GM21360 (cell line): Measurements from ENCODE around the gene DUS2.
"Not testable (repeated sequence)": the region's sequence is repeated elsewhere in the genome, so short reads cannot be mapped to it uniquely, and the experiment has no call there.

Experiments used
- ATAC-seq: cut with Tn5 transposase; IDR thresholded peaks from one replicate; pipeline ENCODE4 v1.9.1; 2021; ENCODE audit warnings: mild to moderate bottlenecking, moderate library complexity; ENCODE audit not compliant: unreplicated experiment

Gene DUS2

DNA sequence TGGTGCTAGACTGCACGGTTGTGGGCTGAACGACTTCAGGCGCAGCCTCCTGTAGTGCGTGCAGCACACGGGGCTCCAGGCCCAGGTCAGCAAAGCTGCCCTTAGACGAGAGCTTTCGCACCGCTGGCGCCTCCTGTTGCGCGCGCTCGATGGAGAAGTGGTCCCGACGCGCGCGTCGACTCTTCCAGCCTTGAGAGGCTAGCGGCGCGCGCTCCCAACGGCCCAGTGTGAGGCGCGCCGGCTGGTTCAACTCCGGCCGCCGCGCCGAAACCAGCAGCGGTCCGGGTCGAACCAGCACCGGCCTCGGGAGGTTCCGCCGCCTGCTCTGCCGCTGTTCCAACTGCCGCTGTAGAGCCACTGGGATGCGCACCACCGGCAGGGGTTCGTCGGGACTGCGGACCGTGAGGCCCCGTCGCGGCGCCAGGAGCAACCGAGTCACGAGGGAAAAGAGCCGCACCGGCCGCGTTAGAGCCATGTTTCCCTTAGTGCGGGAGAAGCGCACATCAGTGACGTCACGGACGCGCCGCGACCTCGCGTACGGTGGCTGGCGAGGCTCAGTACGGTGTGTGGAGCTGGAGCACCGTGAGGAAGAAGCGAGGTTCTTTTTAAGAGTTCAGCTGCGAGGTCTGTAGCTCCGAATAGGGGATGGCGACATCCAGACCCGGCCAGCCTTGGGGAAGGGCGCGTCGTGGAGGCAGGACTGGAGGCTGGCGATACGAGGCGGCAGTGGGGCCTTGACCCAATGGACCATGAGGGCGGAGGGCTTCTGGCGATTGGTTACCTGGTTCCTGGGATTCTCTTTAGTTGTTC is at the start of gene DUS2, which contains the start of gene DDX28:
Gene DUS2, plus strand, starts transcription at position 557 of the 810 bp plus-strand sequence. CDS start 14,740 bp downstream, outside the sequence.
Gene DDX28, minus strand, starts transcription at position 505 of the 810 bp plus-strand sequence. Its CDS starts 30 bp downstream, at position 475.
- ATAC-seq, result peak; percentile 66

DNA sequence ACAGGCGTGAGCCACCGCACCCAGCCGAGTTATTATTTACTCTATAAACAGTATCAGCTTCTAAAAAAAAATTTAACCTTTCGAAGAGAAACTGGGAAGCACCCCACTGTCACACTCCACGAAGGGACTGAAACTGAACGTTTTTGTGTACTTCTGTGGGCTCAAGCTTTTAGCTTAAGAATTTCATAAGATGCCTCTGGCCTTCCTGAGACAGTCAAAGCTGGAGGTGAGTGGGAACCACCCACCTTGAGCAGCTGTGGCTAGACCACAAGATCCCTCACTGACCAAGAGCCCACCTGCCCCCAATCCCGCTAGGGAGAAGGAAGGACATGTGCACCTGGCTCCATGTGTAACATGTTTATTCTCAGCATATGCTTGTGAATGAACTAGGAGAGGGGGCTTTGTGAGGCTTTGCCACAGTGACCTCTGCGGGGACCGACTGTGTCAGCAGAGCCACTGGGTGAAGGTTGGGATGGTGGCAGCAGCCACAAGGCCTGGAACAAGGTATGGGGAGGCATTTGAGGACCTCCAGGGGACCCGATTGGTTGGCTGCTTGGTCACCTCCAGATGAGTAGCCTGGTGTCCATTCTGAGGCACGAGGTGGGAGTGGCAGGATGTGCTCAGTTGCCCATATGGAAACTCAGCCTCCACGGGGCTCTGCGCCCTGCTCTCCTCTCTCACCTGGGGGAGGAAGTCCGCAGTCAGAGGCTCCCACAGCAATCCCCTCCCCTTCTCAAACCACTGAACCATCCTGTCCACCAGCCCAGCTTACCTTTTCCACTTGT is 47.6 kb upstream of the DUS2 start:
- ATAC-seq, result no peak

DNA sequence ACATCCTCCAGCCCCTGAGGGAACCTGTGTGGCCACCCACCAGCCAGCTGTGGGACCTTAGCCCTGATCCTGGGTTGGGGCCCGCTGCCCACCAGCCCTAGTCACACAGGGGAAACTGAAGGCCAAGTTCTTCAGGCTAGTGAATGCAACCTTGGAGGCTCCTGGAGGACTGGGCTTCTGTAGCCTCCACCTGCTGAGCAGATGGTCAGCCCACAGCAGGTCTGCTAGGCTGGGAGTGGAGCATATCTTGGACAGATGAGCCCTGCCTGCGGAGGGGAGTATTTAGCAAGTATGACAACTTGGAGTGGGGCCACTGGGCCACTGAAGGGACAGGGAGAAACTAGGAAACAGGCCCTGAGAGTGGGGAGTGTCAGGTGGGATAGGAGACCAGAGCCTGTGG is 46.9 kb upstream of the DUS2 start:
- no peak for ATAC-seq

DNA sequence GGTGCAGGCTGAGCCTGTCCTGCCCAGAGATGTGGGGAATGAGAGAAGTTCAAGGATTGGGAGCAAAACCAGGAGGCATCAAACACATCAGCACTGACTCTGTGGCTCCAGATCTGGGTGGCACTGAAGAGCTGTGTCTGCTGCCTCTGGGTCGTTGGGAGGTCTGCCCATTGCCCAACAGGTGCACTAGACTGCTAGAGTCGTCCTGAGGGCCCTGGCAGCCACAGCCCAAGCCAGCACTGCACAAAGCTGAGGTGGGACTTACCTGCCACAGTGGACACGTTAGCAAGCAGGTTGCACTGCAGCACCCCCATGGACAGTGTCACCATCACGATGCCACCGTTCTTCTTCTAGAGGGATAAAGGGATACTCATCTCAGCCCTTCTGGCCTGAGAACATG is 46.1 kb upstream of the DUS2 start:
- ATAC-seq, result no peak

DNA sequence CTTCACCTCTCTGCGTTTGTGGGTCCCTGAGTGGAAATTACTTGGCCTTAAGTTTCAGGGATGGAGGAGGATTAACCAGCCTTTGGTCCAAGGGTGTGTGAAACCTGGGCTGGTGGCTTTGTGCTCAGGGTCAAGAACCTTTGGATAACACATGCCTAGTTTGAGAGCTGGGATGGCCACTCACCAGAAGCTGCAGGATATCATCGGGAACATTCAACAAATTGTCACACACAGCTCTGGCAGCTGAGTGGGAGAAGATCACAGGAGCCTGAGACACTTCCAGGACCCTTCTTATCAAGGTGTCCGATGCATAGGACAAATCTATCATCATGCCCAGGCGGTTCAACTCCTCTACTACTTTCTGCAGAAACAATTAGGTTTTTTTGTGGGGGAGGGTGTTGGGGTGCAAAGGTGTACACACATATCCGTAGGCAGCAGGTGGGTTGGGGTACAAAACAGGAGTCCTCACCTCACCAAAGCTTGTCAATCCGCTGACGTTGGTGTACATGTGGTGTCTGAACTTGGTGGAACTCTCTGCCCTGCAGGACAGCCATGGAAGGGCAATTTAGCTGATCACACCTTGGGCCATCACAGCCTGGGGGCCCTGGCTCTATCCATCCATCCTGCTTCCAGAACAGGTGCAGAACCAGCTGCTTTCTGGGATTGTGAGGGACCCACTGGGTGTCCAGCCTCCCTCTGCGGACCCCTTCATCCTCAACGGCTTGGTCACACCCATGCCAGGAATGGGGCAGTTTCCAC is 45.4 kb upstream of the DUS2 start:
- ATAC-seq, result no peak

DNA sequence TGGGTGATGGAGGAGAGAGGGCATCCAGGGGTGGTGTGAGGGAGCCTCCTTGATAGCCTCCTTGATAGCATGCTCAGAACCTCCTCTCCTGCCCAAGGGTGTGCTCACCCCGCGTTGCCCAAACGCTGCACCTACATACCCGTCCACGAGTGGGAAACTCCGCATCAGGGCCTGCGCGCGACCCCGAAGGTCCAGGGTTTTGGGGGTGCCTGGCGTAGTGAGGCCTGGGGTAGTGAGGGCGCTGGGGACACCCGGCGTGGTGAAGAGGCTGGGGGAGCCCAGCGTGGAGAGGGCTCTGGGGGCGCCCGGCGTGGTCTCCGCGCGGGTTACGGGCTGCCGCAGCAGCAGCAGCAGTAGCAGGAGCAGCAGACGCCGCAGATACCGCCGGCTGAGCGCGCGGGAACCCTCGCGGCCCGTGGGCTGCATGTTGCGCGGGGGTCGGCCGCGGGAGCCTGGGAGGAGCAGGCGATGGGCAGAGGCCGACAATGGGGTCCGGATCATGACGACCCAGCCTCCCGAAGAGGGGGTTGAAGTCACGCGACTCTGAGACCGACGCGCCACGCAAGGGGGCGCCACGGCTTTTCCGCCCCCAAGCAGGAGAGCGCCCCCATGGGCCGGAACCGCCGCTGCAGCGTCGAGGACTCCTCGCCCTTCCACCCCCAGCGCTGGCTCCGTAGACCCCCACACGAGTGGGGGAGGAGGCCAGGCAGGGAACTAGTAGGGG is 43.0 kb upstream of the DUS2 start, which contains the start of gene DPEP3:
Gene DPEP3, minus strand, starts transcription at position 545 of the 724 bp plus-strand sequence. Its CDS starts 119 bp downstream, at position 426.
- ATAC-seq, result no peak

DNA sequence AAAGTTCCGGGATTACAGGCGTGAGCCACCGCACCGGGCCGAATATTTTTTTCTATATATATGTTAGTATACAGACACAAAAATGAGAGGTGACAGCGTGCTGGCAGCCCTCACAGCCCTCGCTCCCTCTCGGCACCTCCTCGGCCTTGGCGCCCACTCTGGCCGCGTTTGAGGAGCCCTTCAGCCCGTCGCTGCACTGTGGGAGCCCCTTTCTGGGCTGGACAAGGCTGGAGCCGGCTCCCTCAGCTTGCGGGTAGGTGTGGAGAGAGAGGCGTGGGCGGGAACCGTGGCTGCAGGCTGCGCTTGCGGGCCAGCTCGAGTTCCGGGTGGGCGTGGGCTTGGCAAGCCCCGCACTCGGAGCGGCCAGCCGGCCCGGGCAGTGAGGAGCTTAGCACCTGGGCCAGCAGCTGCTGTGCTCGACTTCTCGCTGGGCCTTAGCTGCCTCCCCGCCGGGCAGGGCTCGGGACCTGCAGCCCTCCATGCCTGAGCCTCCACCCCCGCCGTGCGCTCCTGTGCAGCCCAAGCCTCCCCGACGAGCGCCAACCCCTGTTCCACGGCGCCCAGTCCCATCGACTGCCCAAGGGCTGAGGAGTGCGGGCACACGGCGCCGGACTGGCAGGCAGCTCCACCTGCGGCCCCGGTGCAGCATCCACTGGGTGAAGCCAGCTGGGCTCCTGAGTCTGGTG is 40.9 kb upstream of the DUS2 start:
- ATAC-seq, result no peak

DNA sequence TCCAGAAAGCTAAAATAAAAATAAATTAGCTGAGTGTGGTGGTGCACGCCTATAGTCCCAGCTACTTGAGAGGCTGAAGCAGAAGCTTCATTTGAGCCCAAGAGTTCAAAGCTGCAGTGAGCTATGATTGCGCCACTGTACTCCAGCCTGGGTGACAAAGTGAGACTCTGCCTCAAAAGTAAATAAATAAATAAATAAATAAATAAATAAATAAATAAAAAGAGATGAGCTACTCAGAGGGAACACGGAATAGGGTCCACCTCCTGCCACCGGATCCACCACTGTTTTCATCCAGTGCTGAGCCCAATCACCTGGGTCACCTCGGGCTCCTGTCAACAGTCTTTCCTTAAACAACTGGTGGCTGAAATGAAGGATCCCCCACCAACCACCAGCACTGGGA is 36.1 kb upstream of the DUS2 start:
- no peak for ATAC-seq

DNA sequence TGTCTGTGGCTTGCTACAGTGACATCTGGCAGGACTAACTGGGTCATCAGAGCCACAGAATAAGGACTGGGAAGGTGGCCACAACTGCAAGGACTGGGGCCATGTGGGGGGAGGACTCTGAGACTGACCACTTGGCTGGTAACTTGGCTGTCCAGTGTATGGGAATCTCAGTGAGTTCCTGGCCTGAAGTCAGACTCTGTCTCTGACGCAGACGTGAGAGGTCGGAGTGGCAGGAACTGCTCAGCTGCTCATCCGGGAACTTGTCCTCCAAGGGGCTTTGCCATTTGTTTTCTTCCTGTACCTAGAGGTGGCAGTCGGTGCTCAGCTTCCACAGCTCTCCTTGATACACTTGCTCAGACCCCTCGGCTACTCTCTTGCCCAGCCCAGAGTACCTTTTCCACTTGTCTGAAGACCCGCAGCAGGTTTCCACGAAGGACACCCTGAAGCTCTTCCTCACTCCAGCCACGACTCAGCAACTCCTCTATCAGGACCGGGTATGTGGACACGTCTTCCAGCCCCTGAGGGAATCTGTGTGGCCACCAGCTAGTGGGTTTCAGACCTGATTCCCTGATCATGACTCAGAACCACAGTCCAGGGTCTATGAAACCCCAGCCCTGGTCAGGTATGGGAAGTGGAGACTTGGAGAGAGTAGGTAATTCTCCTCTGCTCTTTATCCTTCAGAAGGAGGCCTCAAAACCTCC is 35.5 kb upstream of the DUS2 start:
- no peak for ATAC-seq

DNA sequence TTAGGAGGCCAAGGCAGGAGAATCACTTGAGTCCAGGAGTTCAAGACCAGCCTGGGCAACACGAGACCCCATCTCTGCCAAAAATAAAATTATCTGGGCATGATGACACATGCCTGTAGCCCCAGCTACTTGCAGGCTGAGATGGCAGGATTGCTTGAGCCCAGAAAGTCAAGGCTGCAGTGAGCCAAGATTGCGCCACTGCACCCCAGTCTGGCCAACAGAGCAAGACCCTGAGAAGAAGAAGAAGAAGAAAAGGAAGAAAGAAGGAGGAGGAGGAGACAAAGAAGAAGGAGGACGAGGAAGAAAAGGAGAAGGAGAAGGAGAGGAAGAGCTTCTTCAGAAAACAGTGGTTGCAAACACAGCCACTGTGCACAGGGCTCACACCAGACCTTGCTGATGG is 34.4 kb upstream of the DUS2 start:
- ATAC-seq, result no peak

DNA sequence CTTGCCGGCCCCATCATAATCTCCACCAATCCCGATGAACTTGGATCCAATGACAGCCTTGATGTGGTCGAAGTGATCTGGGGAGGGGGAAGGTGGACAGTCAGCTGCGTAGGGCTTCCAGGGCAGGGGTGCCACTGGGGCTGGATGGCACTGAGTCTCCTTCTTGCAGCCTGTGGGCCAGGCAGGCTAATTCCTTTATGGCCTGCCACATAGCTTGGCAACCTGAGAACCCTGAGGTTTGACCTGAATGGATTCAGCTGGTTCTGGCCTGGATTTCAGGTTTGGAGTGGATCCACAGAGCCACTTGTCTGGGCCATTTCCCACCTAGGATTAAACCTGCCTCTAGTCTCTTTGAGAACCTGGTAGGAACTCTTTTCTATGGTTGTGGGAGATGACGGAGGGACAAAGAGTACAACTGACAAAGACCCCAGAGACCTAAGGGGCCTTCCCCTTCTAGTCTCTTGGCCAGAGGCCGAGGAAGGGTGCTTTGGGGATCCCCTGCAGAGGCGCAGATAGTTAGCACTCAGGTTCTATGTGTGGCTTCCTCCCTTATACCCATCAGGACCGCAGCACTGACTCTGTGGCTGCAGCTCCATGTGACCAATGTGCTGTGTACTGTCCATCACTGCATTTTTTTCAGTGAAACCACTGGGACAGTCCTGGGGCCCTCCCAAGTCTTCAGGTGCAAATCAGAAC is 33.6 kb upstream of the DUS2 start:
- ATAC-seq, result no peak

DNA sequence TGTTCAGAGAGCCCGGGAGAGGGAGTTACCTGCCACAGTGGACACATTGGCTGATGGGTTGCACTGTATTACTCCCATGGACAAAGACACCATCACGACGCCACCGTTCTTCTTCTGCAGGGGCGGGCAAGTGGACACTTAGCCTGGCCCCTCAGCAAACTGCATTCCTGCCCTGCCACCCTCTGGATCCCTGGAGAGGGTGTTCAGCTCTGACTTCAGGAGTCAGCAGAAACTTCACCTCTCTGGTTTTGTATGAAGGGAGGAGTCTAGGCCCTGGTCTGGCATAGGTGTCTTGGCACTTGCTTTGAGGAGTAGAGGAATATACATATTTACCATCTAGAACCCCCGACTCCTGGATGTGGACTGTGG is 33.1 kb upstream of the DUS2 start:
- no peak for ATAC-seq

DNA sequence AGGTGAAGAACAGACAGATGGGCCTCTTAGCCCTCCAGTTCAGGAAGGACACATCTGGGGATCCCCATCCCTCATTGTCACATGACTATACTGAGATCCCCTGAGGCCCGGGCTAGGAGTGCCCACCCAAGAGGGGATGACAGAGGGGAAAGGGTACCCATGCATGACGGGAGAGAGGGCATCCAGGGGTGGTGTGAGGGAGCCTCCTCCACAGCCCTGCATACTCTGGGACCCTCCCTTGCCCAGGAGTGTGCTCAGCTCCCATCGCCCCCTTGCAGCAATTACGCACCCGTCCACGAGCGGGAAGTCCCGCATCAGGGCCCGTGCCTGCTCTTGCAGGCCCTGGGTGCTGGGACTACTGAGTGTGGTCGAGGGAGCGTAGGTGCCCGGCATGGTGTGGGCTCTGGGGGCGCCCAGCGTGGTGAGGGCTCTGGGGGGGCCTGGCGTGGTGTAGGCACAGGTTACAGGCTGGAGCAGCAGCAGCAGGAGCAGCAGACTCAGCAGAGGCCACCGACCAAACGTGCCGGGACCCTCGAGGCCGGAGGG is 30.4 kb upstream of the DUS2 start:
- no peak for ATAC-seq

DNA sequence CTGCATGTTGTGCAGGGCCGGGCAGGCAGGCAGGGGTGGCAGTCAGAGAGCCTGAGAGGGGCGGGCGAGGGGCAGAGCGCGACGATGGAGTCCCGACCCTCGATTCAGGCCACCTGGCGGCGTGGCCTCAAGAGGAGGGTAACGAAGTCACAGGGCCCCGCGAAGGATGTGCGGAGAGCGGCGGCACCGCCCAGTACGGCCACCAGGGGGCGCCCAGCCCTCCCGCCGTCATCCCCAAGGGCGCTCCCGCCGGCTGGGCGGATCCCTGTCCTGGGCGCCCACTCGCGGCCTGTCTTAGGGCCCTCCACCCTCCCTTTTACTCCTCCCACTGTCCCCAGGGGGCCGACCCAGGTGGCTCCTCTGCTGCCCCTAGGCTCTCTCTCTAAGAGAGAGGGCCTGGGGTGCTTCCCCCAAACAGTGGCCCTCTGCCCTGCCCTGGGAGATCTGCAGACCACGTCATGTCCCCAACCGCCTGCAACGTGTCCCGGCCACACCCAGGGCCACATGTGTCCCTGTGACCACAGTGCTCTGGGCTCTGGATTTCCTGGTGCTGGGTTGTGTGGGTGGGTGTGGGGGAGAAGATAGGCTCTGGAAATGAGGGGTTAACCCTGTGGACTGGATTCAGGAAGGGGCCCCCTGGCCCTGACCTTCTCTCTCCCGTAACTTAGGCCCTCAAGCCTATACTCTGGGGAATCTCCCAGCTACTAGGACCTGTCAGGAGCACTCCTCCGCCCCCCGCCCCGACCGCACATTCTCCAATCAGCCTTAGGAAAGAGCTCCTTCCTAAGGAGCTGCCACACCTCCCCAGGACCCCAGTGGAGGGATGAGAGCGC is 29.7 kb upstream of the DUS2 start:
- peak; percentile 72 for ATAC-seq

DNA sequence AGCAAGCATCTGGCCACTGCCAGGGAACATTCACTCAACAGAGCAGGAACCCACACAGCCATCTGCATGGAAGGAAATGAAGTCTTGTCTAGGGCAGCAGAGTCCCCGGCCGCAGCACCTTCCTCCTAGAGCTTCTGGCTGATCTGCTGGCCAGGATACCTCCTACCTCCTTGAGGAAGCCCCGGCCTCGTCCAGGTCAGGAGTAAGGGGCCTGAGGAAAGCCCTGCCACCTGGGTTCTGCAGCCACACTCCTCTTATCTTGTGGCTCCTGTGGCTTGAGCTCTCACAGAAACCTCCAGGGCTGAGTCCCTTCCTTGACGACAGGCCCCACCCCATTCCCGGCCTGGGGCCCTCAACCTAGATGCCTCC is 29.1 kb upstream of the DUS2 start:
- ATAC-seq, result not testable (repeated sequence)

DNA sequence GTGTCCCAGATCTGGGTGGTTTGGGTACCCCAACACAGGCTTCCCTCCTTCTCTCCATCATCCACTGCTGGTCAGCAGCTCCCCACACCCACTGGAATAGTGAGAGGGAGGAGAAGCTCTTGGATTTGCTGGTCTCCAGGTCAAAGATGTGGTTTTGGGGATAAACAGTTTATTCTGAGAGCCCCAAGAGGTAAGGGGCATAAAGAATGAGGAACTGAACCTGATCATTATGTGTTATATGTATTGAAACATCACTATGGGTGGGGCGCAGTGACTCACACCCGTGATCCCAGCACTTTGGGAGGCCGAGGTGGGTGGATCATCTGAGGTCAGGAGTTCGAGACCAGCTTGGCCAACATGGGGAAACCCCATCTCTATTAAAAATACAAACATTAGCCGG is 27.7 kb upstream of the DUS2 start:
- no peak for ATAC-seq

DNA sequence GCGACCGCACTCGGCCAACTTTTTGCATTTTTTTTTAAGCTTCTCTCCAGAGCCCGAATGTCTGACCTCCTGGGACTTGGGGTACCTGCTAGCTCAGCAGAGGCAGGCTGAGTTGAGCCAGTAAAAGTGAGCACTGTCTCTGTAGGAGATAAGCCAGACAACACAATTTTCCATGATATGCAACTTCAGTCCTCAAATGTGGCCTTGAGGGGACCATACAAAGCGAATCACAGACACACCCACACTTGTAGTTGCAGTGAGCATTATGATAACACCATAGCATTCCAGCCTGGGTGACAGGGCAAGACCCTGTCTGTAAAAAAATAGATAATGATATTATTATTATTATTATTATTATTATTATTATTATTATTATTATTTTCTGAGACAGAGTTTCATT is 26.4 kb upstream of the DUS2 start:
- no peak for ATAC-seq
